Measurements from ENCODE around the gene GALE.
"Not testable (repeated sequence)": the region's sequence is repeated elsewhere in the genome, so short reads cannot be mapped to it uniquely, and the experiment has no call there.

GALE gene

GRCh38 chr1:23805025-23805424 is 4.5 kb upstream of the GALE start:
- H3K4ac ChIP-seq (ENCODE audit: low read length) = no peak overlapping the region
- no peak overlapping the region for H4K8ac ChIP-seq (ENCODE audit: low read depth, low read length)
- peaks cover 10 to 19% of the 10 kb centered on the region in 2 donors for H3K36me3 ChIP-seq (replicated peaks in 1 of 2; ENCODE audit: control insufficient read depth in 2 of 2, insufficient read depth in 2 of 2, low read length in 2 of 2)
- no peak overlapping the region for H2AFZ ChIP-seq (ENCODE audit: low read length)
- H3K27ac ChIP-seq (replicated peaks; ENCODE audit: low read length) = no peak overlapping the region
- no peak overlapping the region for H2BK15ac ChIP-seq (ENCODE audit: low read length)
- DNase-seq (ENCODE audit: low spot score) = no peak
- no peak overlapping the region for H3K23ac ChIP-seq (ENCODE audit: low read depth, low read length, poor library complexity)
- peaks cover 0 to 1% of the 10 kb centered on the region in 2 donors for H3K4me1 ChIP-seq (ENCODE audit: control insufficient read depth in 2 of 2, insufficient read depth in 1 of 2, low read depth in 1 of 2, low read length in 2 of 2)
- no peak overlapping the region for H2AK5ac ChIP-seq (ENCODE audit: low read depth, low read length)
- H2BK5ac ChIP-seq (ENCODE audit: low read length) = no peak overlapping the region
- no peak overlapping the region for H3K4me3 ChIP-seq (ENCODE audit: low read length in 2 of 2)
- no peak overlapping the region for H3K4me2 ChIP-seq (ENCODE audit: insufficient read depth, low read length, poor library complexity, severe bottlenecking)
- H3K18ac ChIP-seq (ENCODE audit: low read length) = no peak overlapping the region
- no peak overlapping the region for H3K14ac ChIP-seq (ENCODE audit: low read length)
- H2BK12ac ChIP-seq (ENCODE audit: low read length) = no peak overlapping the region
- H4K91ac ChIP-seq (ENCODE audit: low read depth, low read length, poor library complexity) = no peak overlapping the region
- H3K79me1 ChIP-seq (ENCODE audit: low read depth, low read length) = no peaks in the 10 kb centered on the region
- no CpG with 5 or more reads among the region's 2 CpGs for WGBS, 2 donors (ENCODE audit: extremely low coverage in 2 of 2, insufficient read length in 2 of 2, insufficient replicate concordance in 1 of 2)
- no peaks in the 10 kb centered on the region for H3K9me3 ChIP-seq (replicated peaks in 1 of 2; ENCODE audit: control insufficient read depth in 2 of 2, insufficient read depth in 1 of 2, low read depth in 1 of 2, low read length in 2 of 2)
- no peaks in the 10 kb centered on the region for H3K27me3 ChIP-seq (ENCODE audit: control insufficient read depth in 3 of 3, insufficient read depth in 3 of 3, low read depth in 1 of 3, low read length in 3 of 3)
- no peak overlapping the region for H2BK120ac ChIP-seq (ENCODE audit: low read depth, low read length)
- H3K9ac ChIP-seq (ENCODE audit: low read depth, low read length, poor library complexity) = no peak overlapping the region

- no peaks in the 10 kb centered on the region for H3K9me3 ChIP-seq (replicated peaks in 1 of 2; ENCODE audit: control insufficient read depth in 2 of 2, insufficient read depth in 1 of 2, low read depth in 1 of 2, low read length in 2 of 2)
- no peak overlapping the region for H3K23ac ChIP-seq (ENCODE audit: low read depth, low read length, poor library complexity)
- no peak overlapping the region for H4K8ac ChIP-seq (ENCODE audit: low read depth, low read length)
- H3K4ac ChIP-seq (ENCODE audit: low read length) = no peak overlapping the region
- H3K9ac ChIP-seq (ENCODE audit: low read depth, low read length, poor library complexity) = no peak overlapping the region
- no peak overlapping the region for H2AFZ ChIP-seq (ENCODE audit: low read length)
- H3K27ac ChIP-seq (replicated peaks; ENCODE audit: low read length) = no peak overlapping the region
- H3K4me2 ChIP-seq (ENCODE audit: insufficient read depth, low read length, poor library complexity, severe bottlenecking) = no peak overlapping the region
- H2BK15ac ChIP-seq (ENCODE audit: low read length) = no peak overlapping the region
- no peak overlapping the region for H3K18ac ChIP-seq (ENCODE audit: low read length)
- no peaks in the 10 kb centered on the region for H3K27me3 ChIP-seq (ENCODE audit: control insufficient read depth in 3 of 3, insufficient read depth in 3 of 3, low read depth in 1 of 3, low read length in 3 of 3)
- no peak overlapping the region for H2AK5ac ChIP-seq (ENCODE audit: low read depth, low read length)
- peaks cover 3 to 7% of the 10 kb centered on the region in 2 donors for H3K4me1 ChIP-seq (ENCODE audit: control insufficient read depth in 2 of 2, insufficient read depth in 1 of 2, low read depth in 1 of 2, low read length in 2 of 2)
- H2BK5ac ChIP-seq (ENCODE audit: low read length) = no peak overlapping the region
- no CpG with 5 or more reads among the region's 7 CpGs for WGBS, 2 donors (ENCODE audit: extremely low coverage in 2 of 2, insufficient read length in 2 of 2, insufficient replicate concordance in 1 of 2)
- H3K79me1 ChIP-seq (ENCODE audit: low read depth, low read length) = no peaks in the 10 kb centered on the region
- no peak overlapping the region for H2BK12ac ChIP-seq (ENCODE audit: low read length)
- H2BK120ac ChIP-seq (ENCODE audit: low read depth, low read length) = no peak overlapping the region
- peaks cover 10 to 19% of the 10 kb centered on the region in 2 donors for H3K36me3 ChIP-seq (replicated peaks in 1 of 2; ENCODE audit: control insufficient read depth in 2 of 2, insufficient read depth in 2 of 2, low read length in 2 of 2)
- no peak for DNase-seq (ENCODE audit: low spot score)
- H3K4me3 ChIP-seq (ENCODE audit: low read length in 2 of 2) = no peak overlapping the region
- no peak overlapping the region for H4K91ac ChIP-seq (ENCODE audit: low read depth, low read length, poor library complexity)
- H3K14ac ChIP-seq (ENCODE audit: low read length) = no peak overlapping the region
Measured at GRCh38 chr1:23804183-23804835, 3.8 kb upstream of the GALE start.

GRCh38 chr1:23803674-23804073 is 3.1 kb upstream of the GALE start:
- Histone ChIP-seq H3K4ac (ENCODE audit: low read length) (no peak overlapping the region), H3K18ac (ENCODE audit: low read length) (no peak overlapping the region), H2BK5ac (ENCODE audit: low read length) (no peak overlapping the region), H4K91ac (ENCODE audit: low read depth, low read length, poor library complexity) (no peak overlapping the region), H4K8ac (ENCODE audit: low read depth, low read length) (no peak overlapping the region), H2BK15ac (ENCODE audit: low read length) (no peak overlapping the region), H2AK5ac (ENCODE audit: low read depth, low read length) (no peak overlapping the region), H3K36me3 (replicated peaks in 1 of 2; ENCODE audit: control insufficient read depth in 2 of 2, insufficient read depth in 2 of 2, low read length in 2 of 2) (peaks cover 13 to 25% of the 10 kb centered on the region in 2 donors), H3K4me2 (ENCODE audit: insufficient read depth, low read length, poor library complexity, severe bottlenecking) (no peak overlapping the region), H3K4me1 (ENCODE audit: control insufficient read depth in 2 of 2, insufficient read depth in 1 of 2, low read depth in 1 of 2, low read length in 2 of 2) (peaks cover 5 to 11% of the 10 kb centered on the region in 2 donors), H3K9ac (ENCODE audit: low read depth, low read length, poor library complexity) (no peak overlapping the region), H2AFZ (ENCODE audit: low read length) (no peak overlapping the region), H3K27me3 (ENCODE audit: control insufficient read depth in 3 of 3, insufficient read depth in 3 of 3, low read depth in 1 of 3, low read length in 3 of 3) (no peaks in the 10 kb centered on the region), H3K14ac (ENCODE audit: low read length) (no peak overlapping the region), H3K79me1 (ENCODE audit: low read depth, low read length) (peaks cover 3% of the 10 kb centered on the region), H3K9me3 (replicated peaks in 1 of 2; ENCODE audit: control insufficient read depth in 2 of 2, insufficient read depth in 1 of 2, low read depth in 1 of 2, low read length in 2 of 2) (no peaks in the 10 kb centered on the region), H3K27ac (replicated peaks; ENCODE audit: low read length) (no peak overlapping the region), H2BK12ac (ENCODE audit: low read length) (no peak overlapping the region), H3K23ac (ENCODE audit: low read depth, low read length, poor library complexity) (no peak overlapping the region), H3K4me3 (ENCODE audit: low read length in 2 of 2) (no peak overlapping the region), H2BK120ac (ENCODE audit: low read depth, low read length) (no peak overlapping the region)
- WGBS, 2 donors (ENCODE audit: extremely low coverage in 2 of 2, insufficient read length in 2 of 2, insufficient replicate concordance in 1 of 2) = no CpG with 5 or more reads among the region's 5 CpGs
- DNase-seq (ENCODE audit: low spot score) = no peak

GRCh38 chr1:23802809-23803342 is 2.3 kb upstream of the GALE start:
- H2AK5ac ChIP-seq (ENCODE audit: low read depth, low read length); H3K14ac ChIP-seq (ENCODE audit: low read length); H2BK12ac ChIP-seq (ENCODE audit: low read length); H3K9me3 ChIP-seq (replicated peaks in 1 of 2; ENCODE audit: control insufficient read depth in 2 of 2, insufficient read depth in 1 of 2, low read depth in 1 of 2, low read length in 2 of 2); H3K79me1 ChIP-seq (ENCODE audit: low read depth, low read length); H3K4me3 ChIP-seq (ENCODE audit: low read length in 2 of 2); H2BK15ac ChIP-seq (ENCODE audit: low read length); H3K18ac ChIP-seq (ENCODE audit: low read length); H2AFZ ChIP-seq (ENCODE audit: low read length); H2BK120ac ChIP-seq (ENCODE audit: low read depth, low read length); H3K9ac ChIP-seq (ENCODE audit: low read depth, low read length, poor library complexity); DNase-seq (ENCODE audit: low spot score); H3K27ac ChIP-seq (replicated peaks; ENCODE audit: low read length); H3K27me3 ChIP-seq (ENCODE audit: control insufficient read depth in 3 of 3, insufficient read depth in 3 of 3, low read depth in 1 of 3, low read length in 3 of 3); H3K23ac ChIP-seq (ENCODE audit: low read depth, low read length, poor library complexity); H4K91ac ChIP-seq (ENCODE audit: low read depth, low read length, poor library complexity); H3K4ac ChIP-seq (ENCODE audit: low read length); H3K4me2 ChIP-seq (ENCODE audit: insufficient read depth, low read length, poor library complexity, severe bottlenecking); H4K8ac ChIP-seq (ENCODE audit: low read depth, low read length); H2BK5ac ChIP-seq (ENCODE audit: low read length): not testable (repeated sequence)
- no CpG with 5 or more reads among the region's 7 CpGs for WGBS, 2 donors (ENCODE audit: extremely low coverage in 2 of 2, insufficient read length in 2 of 2, insufficient replicate concordance in 1 of 2)
- Histone ChIP-seq H3K36me3 (replicated peaks in 1 of 2; ENCODE audit: control insufficient read depth in 2 of 2, insufficient read depth in 2 of 2, low read length in 2 of 2) (peaks cover 11 to 26% of the 10 kb centered on the region in 2 donors), H3K4me1 (ENCODE audit: control insufficient read depth in 2 of 2, insufficient read depth in 1 of 2, low read depth in 1 of 2, low read length in 2 of 2) (peaks cover 5 to 11% of the 10 kb centered on the region in 2 donors)

All from neuronal stem cell (in vitro differentiated cells).